ENCODE measurements around the gene INTS2. TPM values are rescaled to one million over a fixed set of nuclear protein-coding genes. Genes with fewer than 3 reads are reported as not detected.
A peak's percentile ranks its signal among the peaks of the same experiment; 100 is the strongest.

INTS2 gene
- total RNA-seq, 1 experiment from 2014 or later = 20.8 TPM

DNA sequence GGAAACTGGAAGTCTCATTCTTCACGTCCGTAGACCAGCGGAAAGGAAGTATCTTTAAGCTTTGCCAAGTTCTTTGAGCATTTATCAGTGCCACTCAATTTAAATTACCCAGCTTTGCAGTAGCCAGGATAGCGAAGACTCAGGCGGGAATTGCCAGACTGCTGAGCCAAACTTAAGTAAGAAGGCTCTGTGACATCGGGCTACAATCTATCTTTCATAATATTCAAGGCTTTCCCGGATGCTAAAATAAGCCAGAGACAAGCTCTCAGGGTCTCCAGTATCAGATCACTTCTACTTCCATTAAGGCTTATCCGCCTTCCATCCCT lies 64.0 kb downstream of the INTS2 start:
- H3K23ac ChIP-seq (ENCODE audit: insufficient read length, low read depth, low read length) = no peak overlapping the region
- H2BK20ac ChIP-seq (ENCODE audit: low read depth, low read length, poor library complexity, severe bottlenecking) = no peak overlapping the region
- H2BK15ac ChIP-seq (ENCODE audit: low read depth, low read length) = no peak overlapping the region
- WGBS (ENCODE audit: extremely low coverage, insufficient read length, low lambda C conversion rate) = no CpG with 5 or more reads among the region's 8 CpGs
- peak overlapping the region; percentile 88 to 98 for H3K4me3 Mint-ChIP-seq
- TF ChIP-seq, protein P1, sequence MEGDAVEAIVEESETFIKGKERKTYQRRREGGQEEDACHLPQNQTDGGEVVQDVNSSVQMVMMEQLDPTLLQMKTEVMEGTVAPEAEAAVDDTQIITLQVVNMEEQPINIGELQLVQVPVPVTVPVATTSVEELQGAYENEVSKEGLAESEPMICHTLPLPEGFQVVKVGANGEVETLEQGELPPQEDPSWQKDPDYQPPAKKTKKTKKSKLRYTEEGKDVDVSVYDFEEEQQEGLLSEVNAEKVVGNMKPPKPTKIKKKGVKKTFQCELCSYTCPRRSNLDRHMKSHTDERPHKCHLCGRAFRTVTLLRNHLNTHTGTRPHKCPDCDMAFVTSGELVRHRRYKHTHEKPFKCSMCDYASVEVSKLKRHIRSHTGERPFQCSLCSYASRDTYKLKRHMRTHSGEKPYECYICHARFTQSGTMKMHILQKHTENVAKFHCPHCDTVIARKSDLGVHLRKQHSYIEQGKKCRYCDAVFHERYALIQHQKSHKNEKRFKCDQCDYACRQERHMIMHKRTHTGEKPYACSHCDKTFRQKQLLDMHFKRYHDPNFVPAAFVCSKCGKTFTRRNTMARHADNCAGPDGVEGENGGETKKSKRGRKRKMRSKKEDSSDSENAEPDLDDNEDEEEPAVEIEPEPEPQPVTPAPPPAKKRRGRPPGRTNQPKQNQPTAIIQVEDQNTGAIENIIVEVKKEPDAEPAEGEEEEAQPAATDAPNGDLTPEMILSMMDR (conservative IDR thresholded peaks at IDR 0.05) = no peak
- H3K27me3 Mint-ChIP-seq (ENCODE audit: low read depth) = no peaks in the 10 kb centered on the region
- H4K5ac ChIP-seq (ENCODE audit: insufficient read length, low read depth, low read length) = no peak overlapping the region
- H3K79me2 ChIP-seq (ENCODE audit: insufficient read depth, low read length) = no peaks in the 10 kb centered on the region; the same call in 1 of the 2 replicates
- no peak overlapping the region for H3K14ac ChIP-seq (ENCODE audit: insufficient read depth, low read length)
- no peak overlapping the region for H2BK120ac ChIP-seq (ENCODE audit: low read depth, low read length, poor library complexity, severe bottlenecking)
- no peak overlapping the region for H2AK5ac ChIP-seq (ENCODE audit: insufficient read length, low read length)
- no peaks in the 10 kb centered on the region for H3K9me3 ChIP-seq (ENCODE audit: control insufficient read depth, low read depth, low read length)
- no peak overlapping the region for H3K4ac ChIP-seq (ENCODE audit: low read depth, low read length)
- H3T11ph ChIP-seq (ENCODE audit: low read length) = no peak overlapping the region
- H3K56ac ChIP-seq (ENCODE audit: insufficient read length, low read depth, low read length) = no peak overlapping the region
- no peaks in the 10 kb centered on the region for H3K27me3 ChIP-seq (ENCODE audit: insufficient read depth, low read length)
- H3K4me2 ChIP-seq (ENCODE audit: insufficient read depth, insufficient read length, low read length) = peak overlapping the region; percentile 96
- H3K36me3 Mint-ChIP-seq (ENCODE audit: insufficient read depth in 1 of 3, low read depth in 3 of 3) = peaks cover 0 to 32% (median 13%) of the 10 kb centered on the region in 3 experiments; a peak in 5 of 7 replicates
- no peak overlapping the region for H4K8ac ChIP-seq (replicated peaks; ENCODE audit: insufficient read length, low read depth, low read length)
- no peaks in the 10 kb centered on the region for H3K4me1 ChIP-seq (ENCODE audit: insufficient read depth, low read length)
- H3K4me1 Mint-ChIP-seq = peaks cover 22% of the 10 kb centered on the region in 2 experiments
- no peak for DNase-seq
- no peaks in the 10 kb centered on the region for H3K79me1 ChIP-seq (ENCODE audit: insufficient read depth, low read depth, low read length, poor library complexity, severe bottlenecking)
- no peaks in the 10 kb centered on the region for H3K9me3 Mint-ChIP-seq
- no peak overlapping the region for H4K91ac ChIP-seq (ENCODE audit: insufficient read length, low read depth, low read length)
- peak overlapping the region; percentile 90 for H3K9ac ChIP-seq (ENCODE audit: extremely low read depth, insufficient read length, low read length)
- H4K20me1 ChIP-seq (ENCODE audit: control insufficient read depth, insufficient read depth, insufficient read length) = no peaks in the 10 kb centered on the region
- peak overlapping the region; percentile 67 for H3K27ac ChIP-seq (ENCODE audit: insufficient read length, low read depth, low read length)
- peak overlapping the region; percentile 99 for H2AFZ ChIP-seq (ENCODE audit: low read length)
- H3K23me2 ChIP-seq (ENCODE audit: insufficient read length, low read depth, low read length, poor library complexity, severe bottlenecking) = peaks cover 10% of the 10 kb centered on the region
- no peak overlapping the region for H2BK12ac ChIP-seq (ENCODE audit: insufficient read length, low read depth, low read length)
- H3K18ac ChIP-seq (ENCODE audit: insufficient read length, low read depth, low read length) = no peak overlapping the region
- peak overlapping the region; percentile 96 to 99 (median 99) for H3K27ac Mint-ChIP-seq
- H2BK5ac ChIP-seq (ENCODE audit: insufficient read length, low read length) = no peak overlapping the region
